GM23338 (cell line): ENCODE measurements around the gene UBAC2. TPM values are rescaled to one million over a fixed set of nuclear protein-coding genes. Genes with fewer than 3 reads are reported as not detected.

Experiments used
- ETS1 ChIP-seq: IDR thresholded peaks from 2 replicates; pipeline ENCODE4 v1.6.1; 2016; ENCODE audit warnings: antibody characterized with exemption
- EZH2 ChIP-seq: fragments of 200-600 bp; sonication (generic); IDR thresholded peaks from one replicate; pipeline ENCODE4 v1.8.0; 2017; ENCODE audit warnings: antibody characterized with exemption, mild to moderate bottlenecking, low read depth; ENCODE audit not compliant: unreplicated experiment
- JUNB ChIP-seq: IDR thresholded peaks from one replicate; pipeline ENCODE4 v1.6.1; 2016; ENCODE audit warnings: antibody characterized with exemption; ENCODE audit not compliant: unreplicated experiment
- NANOG ChIP-seq: IDR thresholded peaks from 2 replicates; pipeline ENCODE4 v1.6.1; 2016; ENCODE audit warnings: antibody characterized with exemption, borderline replicate concordance
- POLR2AphosphoS5 ChIP-seq: IDR thresholded peaks from 2 replicates; pipeline ENCODE4 v1.6.1; 2016; ENCODE audit warnings: antibody characterized with exemption, low read depth
- REST ChIP-seq: IDR thresholded peaks from one replicate; pipeline ENCODE4 v1.6.1; 2018; ENCODE audit warnings: antibody characterized with exemption; ENCODE audit not compliant: unreplicated experiment
- ZNF114 ChIP-seq: fragments of 250-450 bp; sonication (Bioruptor Pico); IDR thresholded peaks from 2 replicates; pipeline ENCODE4 v1.5.0; 2020; ENCODE audit warnings: mild to moderate bottlenecking, moderate library complexity
- ZNF331 ChIP-seq: fragments of 250-450 bp; sonication (Bioruptor Pico); IDR thresholded peaks from 2 replicates; pipeline ENCODE4 v1.5.0; 2020; ENCODE audit warnings: low read depth, mild to moderate bottlenecking, moderate library complexity
- polyA plus RNA-seq: library from polyadenylated mRNA; unstranded; fragments of >200 nt; fragmentation: Nextera tagmentation; extraction: Ambion mirVana; gene quantifications from 2 replicates; pipeline ENCODE4 v1.2.1, GENCODE V29; 2016
- total RNA-seq: library from RNA; depleted of rRNA; stranded (reverse); fragments of >200 nt; shearing (Covaris generic); gene quantifications from 2 replicates; pipeline ENCODE4 v1.2.3, GENCODE V29; 2014
- TF ChIP-seq, protein P1 (sequence below): fragments of 250-450 bp; sonication (Bioruptor Pico); IDR thresholded peaks from 2 replicates; pipeline ENCODE4 v1.5.0; 2020; ENCODE audit warnings: mild to moderate bottlenecking, moderate library complexity
- TF ChIP-seq, protein P2 (sequence below), 2 experiments: fragments of 200-600 bp in 1 of 2; sonication (generic) in 1 of 2; conservative IDR thresholded peaks; 2 replicates each; pipeline versions ENCODE4 v1.5.1 to v1.6.1; 2016 to 2017; ENCODE audit warnings: antibody characterized with exemption in 2 of 2, low read depth in 2 of 2, mild to moderate bottlenecking in 2 of 2, moderate library complexity in 1 of 2

The UBAC2 gene
- total and polyA plus RNA-seq, 2 experiments from 2014 or later = 37.9 to 76.9 TPM

GRCh38 chr13:99191900-99192399 is 8.7 kb upstream of the UBAC2 start (continued):
- TF ChIP-seq, protein P1, sequence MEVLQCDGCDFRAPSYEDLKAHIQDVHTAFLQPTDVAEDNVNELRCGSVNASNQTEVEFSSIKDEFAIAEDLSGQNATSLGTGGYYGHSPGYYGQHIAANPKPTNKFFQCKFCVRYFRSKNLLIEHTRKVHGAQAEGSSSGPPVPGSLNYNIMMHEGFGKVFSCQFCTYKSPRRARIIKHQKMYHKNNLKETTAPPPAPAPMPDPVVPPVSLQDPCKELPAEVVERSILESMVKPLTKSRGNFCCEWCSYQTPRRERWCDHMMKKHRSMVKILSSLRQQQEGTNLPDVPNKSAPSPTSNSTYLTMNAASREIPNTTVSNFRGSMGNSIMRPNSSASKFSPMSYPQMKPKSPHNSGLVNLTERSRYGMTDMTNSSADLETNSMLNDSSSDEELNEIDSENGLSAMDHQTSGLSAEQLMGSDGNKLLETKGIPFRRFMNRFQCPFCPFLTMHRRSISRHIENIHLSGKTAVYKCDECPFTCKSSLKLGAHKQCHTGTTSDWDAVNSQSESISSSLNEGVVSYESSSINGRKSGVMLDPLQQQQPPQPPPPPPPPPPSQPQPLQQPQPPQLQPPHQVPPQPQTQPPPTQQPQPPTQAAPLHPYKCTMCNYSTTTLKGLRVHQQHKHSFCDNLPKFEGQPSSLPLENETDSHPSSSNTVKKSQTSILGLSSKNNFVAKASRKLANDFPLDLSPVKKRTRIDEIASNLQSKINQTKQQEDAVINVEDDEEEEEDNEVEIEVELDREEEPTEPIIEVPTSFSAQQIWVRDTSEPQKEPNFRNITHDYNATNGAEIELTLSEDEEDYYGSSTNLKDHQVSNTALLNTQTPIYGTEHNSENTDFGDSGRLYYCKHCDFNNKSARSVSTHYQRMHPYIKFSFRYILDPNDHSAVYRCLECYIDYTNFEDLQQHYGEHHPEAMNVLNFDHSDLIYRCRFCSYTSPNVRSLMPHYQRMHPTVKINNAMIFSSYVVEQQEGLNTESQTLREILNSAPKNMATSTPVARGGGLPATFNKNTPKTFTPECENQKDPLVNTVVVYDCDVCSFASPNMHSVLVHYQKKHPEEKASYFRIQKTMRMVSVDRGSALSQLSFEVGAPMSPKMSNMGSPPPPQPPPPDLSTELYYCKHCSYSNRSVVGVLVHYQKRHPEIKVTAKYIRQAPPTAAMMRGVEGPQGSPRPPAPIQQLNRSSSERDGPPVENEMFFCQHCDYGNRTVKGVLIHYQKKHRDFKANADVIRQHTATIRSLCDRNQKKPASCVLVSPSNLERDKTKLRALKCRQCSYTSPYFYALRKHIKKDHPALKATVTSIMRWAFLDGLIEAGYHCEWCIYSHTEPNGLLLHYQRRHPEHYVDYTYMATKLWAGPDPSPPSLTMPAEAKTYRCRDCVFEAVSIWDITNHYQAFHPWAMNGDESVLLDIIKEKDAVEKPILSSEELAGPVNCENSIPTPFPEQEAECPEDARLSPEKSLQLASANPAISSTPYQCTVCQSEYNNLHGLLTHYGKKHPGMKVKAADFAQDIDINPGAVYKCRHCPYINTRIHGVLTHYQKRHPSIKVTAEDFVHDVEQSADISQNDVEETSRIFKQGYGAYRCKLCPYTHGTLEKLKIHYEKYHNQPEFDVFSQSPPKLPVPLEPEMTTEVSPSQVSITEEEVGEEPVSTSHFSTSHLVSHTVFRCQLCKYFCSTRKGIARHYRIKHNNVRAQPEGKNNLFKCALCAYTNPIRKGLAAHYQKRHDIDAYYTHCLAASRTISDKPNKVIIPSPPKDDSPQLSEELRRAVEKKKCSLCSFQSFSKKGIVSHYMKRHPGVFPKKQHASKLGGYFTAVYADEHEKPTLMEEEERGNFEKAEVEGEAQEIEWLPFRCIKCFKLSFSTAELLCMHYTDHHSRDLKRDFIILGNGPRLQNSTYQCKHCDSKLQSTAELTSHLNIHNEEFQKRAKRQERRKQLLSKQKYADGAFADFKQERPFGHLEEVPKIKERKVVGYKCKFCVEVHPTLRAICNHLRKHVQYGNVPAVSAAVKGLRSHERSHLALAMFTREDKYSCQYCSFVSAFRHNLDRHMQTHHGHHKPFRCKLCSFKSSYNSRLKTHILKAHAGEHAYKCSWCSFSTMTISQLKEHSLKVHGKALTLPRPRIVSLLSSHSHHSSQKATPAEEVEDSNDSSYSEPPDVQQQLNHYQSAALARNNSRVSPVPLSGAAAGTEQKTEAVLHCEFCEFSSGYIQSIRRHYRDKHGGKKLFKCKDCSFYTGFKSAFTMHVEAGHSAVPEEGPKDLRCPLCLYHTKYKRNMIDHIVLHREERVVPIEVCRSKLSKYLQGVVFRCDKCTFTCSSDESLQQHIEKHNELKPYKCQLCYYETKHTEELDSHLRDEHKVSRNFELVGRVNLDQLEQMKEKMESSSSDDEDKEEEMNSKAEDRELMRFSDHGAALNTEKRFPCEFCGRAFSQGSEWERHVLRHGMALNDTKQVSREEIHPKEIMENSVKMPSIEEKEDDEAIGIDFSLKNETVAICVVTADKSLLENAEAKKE (CRISPR knock-in tag) = no peak
- TF ChIP-seq ZNF114 (no peak), JUNB (no peak), ZNF331 (no peak), ETS1 (no peak), POLR2AphosphoS5 (no peak), REST (no peak), NANOG (no peak), EZH2 (no peak)
- TF ChIP-seq, protein P2, sequence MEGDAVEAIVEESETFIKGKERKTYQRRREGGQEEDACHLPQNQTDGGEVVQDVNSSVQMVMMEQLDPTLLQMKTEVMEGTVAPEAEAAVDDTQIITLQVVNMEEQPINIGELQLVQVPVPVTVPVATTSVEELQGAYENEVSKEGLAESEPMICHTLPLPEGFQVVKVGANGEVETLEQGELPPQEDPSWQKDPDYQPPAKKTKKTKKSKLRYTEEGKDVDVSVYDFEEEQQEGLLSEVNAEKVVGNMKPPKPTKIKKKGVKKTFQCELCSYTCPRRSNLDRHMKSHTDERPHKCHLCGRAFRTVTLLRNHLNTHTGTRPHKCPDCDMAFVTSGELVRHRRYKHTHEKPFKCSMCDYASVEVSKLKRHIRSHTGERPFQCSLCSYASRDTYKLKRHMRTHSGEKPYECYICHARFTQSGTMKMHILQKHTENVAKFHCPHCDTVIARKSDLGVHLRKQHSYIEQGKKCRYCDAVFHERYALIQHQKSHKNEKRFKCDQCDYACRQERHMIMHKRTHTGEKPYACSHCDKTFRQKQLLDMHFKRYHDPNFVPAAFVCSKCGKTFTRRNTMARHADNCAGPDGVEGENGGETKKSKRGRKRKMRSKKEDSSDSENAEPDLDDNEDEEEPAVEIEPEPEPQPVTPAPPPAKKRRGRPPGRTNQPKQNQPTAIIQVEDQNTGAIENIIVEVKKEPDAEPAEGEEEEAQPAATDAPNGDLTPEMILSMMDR (conservative IDR thresholded peaks at IDR 0.05; ENCODE audit: low read depth in 2 of 2) = no peak
